ENCODE measurements around the gene TTC38.

The TTC38 gene

DNA sequence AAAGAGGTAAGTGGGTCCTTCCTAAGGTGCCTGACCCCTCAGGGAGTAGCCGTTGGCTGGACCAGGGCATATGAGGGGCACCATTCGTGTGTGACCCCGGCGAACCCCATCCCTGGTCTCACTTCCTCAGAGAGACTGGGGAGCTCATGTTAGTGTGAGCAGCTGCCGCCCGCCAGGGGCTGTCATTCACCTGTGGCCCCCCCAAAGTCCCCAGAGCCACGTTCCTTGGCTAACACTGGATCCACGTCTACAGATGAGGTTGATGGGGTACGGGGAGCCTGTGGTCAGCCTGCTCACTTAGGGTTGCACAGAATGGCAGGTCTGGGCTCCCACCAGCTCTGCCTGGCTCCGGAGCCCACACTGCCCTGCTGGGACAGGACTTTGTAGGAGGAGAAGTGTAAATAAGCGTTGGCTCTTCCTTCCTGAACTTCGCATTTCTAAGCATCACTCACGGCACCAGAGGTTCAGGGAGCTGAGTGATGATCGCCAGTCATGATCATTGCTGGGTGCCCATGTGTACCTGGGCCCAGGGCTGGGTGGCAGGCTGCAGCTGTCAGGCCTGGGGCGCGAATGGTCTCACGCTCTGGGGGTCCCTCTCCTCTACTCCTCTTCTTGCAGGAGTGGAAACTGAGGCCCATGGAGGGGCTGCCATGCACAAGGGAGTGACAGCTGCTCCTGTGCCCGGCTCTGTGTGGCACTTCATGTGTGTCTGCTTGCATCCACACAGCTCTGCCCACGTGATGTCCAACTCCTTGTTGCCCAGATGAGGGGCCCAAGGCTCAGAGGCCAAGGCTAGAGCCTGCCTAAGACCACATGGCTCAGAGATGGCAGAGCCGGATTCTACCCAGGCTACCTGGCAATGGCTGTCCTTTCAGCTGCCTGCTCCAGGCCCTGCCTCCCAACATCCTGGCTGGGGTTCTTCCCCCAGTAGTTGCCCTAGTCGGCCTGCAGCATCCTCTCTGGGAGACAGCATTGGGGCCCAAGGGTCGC, 11.1 kb downstream of the TTC38 start:
- no peak for DNase-seq

DNA sequence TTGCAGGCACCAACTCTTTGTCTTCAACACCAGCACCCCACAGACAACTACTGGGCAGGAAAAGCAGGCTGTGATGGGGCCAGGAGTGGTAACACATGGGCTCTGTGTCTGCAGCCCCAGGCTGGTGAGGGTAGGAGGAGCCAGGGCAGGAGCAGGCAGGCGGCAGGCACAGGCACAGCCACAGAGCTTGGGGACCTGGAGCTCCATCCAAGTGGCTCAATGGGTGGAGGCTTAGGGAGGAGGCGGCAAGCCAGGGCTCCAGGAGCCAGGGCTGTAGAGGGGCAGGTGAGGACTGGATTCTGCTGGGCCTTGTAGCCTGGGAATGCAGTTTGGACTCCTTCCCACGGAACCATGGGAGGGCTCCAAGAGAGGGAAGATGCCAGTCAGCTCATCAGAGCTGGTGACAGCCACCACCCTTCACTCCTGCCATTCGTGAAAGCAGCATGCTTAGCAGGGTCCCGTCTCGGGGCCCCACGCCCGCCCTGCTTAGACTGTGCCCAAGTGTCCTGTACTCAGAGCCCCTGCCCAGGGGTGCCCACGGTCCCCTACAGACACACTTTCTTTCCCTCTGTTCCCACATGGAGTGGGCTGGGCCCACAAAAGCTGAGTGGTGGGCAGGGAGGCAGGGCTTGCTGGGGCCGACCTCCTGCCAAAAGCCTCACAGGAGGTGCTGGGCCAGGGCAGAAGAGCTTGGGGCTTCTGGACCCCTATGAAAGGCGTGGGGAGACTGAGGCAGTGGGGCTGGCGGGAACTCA, 12.4 kb downstream of the TTC38 start:
- DNase-seq, result no peak

DNA sequence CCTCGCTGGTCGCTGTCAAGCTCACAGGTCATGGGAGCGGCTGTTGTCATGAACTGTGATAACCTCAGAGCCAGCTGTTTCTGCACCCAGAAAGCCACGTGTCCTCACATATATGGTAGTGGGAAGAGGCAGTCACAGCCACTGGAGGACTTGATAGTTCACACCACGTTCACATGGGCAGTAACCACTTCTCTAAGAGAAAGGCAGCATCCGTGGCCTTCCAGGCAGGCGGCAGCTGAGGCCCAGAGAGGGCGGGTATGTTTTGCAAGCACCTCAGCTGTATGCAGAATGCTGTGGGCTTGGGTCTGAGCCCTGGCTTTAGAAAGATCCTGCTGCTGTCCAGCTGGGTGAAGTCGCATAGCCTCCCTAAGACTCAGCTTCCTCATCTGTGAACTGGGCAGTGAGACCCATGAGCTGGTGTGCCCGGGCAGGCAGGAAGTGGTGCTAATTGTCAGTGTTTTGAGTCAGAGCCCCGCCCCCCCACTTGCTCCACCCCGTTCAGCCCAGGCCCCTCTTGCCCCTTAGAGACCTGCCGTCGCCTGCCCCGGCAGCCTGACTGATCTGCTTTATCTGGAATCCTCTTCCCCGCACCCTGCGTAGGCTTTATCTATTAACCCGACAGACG, 13.3 kb downstream of the TTC38 start:
- no peak for DNase-seq

DNA sequence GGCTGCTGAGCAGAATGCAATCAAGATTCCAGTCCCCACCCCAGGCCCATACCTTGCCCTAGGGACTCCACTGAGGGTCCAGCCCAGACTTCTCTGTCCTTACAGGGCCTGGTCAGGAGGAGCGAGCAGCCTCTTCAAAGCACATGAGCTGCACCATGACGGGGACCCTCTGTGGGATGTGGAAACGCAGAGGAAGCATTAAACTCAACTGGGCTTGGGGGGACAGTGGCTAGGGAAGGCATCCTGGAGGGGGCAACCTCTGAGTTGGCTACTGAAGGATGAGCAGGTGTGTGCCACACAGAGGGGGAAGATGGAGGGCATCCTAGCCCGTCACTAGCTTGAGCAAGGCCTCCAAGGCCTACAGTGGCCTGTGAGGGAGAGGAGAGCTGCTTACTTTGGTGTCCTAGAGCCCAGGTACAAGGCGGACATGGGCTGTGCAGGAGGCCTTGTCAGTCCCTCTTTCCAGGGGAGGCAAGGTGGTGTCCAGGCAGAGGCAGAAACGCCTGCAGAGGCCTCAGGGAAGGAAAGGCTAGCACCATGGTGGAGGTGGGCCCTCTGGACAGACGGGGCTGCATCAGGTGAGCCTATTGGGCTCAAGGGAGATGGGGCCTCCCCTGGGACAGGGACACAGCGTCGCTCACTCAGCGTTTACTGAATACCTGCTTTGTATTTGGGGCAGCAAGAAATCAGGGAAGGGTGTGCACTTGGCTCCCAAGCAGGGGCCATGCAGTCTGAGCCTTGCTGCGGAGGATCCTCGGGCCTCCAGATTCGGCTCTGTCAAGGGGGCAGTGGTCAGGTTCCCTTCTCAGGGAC, 14.3 kb downstream of the TTC38 start:
- DNase-seq, result no peak

DNA sequence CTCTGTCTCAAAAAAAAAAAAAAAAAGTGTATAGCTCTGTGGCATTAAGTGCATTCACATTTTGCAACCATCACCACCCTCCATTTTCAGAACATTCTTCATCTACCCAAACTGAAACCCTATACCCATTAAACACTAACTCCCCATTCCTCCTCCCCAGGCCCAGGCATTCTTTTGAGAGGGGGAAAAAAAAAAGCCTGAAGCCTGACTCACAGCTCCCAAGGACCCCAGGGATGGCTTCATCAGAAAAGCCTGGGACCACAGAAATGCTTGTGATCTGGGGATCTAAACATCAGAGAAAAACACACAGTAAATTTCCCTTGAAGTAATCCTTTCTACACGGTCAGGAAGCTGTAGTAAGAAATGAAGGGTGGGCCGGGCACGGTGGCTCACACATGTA, 18.2 kb downstream of the TTC38 start:
- DNase-seq, result no peak

DNA sequence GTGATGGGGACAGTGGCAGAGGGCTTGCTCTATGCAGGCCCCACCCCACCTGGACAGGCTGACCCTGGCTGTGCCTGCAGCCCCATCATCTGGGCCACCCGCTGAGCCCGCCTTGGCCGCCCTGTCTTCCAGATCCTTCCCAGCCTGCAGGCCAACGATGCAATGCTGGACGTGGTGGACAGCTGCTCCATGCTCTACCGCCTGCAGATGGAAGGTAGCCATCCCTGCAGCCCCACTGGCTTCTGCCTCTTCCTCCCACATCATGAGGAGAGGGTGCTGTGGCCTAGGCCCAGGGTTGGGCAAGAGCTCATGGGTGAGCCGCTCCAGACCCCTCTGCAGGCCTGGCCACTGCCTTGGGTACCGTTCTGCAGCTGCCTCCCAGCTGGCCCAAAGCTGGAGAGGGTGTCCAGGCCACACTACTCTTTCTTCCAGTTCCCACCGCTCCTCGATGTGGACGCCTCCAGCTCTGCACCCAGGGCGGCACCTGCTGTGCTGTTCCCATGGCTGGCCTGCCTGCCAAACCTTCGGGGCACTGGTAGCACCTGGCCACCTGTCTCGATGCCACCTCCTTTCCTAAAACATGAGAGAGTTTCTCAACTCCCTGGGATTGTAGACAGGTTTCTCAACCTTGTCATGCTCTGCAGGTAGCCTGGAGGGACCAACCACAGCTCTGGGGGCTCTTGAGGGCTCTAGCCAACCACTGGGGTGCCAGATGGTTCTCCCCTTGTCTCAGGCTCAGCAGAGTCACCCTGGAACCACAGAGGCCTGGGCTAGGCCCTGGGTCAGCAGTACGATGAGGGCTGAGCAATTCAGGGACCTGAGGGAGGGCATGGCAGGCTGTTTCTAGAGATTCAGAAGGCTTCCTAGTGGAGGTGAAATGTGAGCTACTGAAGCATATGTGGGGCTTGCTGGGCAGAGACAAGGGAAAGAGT, 19.4 kb downstream of the TTC38 start:
- no peak for DNase-seq

DNA sequence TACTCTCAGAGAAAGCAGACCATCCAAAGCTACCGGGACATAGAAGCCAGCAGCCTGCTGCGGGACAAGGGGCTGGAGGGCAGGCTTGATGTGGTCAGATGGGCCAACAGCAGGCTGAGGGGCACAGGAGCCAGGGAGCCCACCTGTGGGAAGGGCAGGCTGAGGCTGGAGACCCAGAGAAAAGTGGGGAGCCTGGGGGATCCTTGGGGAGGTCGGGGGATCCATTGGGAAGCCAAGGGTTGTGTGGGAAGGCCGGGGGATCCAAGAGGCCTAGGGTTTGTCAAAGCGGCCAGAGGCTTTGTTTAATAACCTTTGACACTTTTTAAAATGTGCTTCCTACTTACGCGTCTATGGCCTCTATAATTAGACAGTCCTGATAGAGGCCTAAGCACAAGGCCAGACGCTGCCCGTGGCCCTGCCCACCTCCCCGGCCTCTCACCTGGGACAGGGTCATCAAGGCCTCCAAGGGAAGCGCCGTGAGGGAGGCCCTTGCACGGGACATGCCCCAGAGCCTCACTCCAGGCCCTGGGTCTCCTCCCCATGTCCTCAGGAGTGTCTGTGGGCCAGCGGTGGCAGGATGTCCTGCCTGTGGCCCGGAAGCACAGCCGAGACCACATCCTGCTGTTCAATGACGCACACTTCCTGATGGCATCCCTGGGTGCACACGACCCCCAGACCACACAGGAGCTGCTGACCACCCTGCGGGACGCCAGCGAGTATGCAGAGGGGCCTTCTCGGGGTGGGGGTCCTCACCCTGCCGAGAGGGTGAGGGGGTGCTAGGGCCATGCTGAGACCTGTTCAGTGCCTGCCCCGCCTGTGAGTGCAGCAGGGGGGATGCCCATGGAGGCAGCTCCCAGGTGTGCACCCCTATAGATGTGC, 20.3 kb downstream of the TTC38 start:
- no peak for DNase-seq

DNA sequence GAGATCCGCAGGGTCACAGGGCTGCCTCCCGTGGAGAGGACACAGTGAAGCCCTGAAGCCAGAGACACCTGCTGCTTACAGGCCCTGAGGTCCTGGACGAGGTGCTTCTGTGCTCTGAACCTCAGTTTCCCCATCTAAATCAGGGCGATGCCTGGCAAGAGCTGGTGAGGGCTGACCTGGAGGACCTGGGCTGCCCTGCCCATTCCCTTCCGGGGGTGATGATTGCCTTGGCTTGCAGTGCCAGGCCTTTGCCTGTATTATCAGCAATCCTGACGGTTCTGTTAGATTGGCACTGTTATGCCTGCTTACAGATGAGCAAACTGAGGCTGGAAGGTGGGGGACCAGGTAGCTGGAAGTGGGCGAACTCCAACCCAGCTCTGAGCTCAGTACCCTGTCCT, 21.0 kb downstream of the TTC38 start:
- no peak for DNase-seq

DNA sequence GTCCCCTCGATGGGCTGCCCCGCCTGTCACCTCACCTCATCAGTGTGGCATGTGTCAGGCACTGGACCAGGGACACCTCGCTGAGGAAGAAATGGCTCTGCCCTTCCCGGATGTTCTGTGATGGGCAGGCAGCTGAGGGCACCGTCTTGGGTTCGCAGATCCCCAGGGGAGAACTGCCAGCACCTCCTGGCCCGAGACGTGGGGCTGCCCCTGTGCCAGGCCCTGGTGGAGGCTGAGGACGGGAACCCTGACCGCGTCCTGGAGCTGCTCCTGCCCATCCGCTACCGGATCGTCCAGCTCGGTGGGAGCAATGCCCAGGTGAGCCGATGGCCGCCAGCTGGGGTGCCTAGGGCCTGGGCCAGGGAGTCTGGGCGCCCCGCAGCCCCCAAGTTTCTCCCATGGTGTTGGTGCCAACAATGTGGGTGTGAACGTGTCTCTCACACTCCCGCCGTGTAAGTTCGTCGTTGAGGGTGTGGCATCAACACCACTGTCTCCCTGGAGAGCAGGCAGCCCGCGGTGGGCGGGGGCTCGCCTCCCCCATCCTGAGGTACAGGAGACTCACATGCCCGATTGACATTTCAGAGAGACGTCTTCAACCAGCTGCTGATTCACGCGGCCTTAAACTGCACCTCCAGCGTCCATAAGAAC, 21.6 kb downstream of the TTC38 start:
- no peak for DNase-seq

DNA sequence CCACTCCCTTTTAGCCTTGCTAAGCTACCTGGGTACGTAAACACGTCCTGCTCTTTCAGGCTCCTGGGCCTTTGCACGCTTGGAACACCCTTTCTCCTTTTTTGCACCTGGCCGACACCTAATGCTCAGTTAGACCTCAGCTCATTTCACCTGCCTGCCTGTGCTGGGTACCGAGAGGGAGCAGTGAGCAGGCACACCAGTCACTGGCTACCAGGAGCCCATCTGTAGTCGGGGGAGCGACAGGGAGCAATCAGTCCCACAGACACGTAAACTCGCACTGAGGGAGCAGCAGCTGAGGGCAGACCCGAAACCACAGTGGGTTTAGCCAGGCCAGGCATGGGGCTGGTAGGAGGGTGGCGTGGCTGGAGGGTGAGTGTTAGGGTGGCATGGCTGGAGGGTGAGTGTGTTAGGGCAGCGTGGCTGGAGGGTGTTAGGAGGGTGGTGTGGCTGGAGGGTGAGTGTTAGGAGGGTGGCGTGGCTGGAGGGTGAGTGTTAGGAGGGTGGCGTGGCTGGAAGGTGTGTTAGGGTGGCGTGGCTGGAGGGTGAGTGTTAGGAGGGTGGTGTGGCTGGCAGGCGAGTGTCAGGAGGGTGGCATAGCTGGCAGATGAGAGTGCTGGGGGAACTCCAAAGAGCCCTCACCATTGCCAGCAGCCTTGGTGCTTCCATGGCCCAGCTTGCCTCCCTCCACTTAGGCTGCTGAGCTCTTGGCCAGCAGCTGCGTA, 22.5 kb downstream of the TTC38 start:
- no peak for DNase-seq

DNA sequence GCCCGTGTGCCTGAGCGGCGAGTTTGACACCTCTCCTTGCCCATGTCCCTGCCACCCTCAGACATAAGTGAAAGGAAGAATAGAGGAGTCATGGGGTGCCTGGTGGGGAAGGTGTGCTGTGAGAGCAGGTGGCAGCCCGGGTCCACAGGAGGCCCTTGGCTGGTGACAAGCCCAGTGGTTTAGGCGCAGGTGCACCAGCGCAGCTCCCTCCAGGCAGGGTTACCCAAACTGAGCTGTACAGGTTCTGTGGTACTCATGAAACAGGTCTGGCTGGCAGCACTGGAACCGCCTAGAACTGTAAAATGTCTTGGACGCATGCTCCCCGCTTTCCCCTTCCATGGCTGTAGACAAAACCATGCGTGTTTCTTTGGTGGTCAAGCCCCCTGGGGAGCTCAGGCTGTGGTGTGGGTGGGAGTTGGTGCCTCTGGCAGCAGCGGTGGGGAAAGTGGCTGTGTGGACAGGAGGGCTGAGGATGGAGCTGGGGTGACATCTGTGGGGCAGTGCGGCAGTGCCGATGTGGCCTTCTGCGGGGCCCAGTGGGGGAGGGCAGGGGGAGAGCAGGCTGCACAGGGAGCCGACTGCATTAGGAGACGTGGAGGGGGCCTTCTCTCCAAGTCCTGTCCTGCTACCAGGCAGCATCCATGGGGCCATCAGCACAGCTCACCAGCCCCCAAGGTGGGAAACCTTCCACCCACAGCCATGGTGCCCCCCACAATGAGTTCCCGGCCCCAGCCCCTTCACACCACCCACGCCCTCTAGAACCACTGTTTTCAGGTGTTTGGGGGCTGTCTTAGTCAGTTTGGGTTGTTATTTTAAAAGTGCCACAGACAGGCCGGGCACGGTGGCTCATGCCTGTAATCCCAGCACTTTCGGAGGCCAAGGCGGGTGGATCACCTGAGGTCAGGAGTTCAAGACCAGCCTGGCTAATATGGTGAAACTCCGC, 23.3 kb downstream of the TTC38 start:
- no peak for DNase-seq

DNA sequence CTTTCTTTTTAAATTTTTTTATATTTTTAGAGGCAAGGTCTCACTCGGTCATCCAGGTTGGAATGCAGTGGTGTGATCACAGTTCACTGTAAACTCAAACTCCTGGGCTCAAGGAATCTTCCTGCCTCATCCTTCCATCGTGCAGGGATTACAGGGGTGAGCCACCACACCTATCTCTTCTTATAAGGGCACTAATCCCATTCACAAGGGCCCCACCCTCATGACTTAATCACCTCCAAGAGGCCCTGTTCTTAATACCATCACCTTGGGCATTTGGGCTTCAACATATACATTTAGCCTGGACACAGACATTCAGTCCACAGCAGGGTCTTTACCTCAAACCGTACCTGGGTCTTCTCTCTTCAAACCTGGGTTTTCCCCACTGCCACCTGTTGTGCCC, 24.4 kb downstream of the TTC38 start:
- no peak for DNase-seq

DNA sequence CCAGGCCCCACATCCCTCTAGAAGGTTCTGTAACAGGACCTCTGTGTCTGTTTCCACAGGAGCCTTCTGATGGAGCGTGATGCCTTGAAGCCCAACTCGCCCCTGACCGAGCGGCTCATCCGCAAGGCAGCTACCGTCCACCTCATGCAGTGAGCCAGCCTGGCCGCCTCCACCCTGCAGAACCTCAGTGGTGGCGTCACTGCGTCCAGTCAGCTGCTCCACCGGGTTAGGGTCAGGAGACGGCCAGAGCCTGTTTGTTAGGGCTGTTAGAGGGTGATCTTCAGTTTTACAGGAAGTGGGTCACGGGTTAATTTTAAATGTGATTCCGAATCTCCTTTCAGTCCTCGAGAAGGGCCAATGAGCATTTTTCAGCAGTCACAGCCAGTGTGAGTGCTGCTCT, 24.9 kb downstream of the TTC38 start:
- no peak for DNase-seq

DNA sequence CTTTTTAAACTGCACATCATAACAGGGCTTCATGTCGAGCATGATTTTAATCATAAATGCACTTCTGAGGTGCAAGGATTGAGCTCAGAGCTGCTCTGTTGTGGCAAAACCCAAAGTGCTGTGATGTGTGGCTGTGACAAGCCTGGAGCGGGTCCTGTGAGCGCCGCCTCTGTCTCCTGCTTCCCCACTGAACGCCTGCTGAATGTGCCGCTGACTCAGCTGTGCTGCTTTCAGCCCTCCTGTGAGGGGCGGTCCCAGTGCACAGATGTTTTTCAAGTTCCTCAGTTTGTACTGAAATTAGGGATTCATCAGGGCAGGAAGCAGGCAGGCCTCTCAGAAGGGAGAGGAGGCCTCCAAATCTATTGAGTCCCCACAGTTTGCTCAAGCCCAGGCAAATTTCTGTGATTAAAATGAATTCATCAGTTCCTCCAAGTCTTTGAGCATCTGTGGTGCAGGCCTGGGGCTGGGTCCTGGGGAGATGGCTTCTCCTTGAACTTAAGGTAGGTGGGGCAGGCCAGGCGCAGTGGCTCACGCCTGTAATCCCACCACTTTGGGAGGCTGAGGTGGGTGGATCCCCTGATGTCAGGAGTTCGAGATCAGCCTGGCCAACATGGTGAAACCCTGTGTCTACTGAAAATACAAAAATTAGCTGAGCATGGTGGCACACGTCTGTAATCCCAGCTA, 25.9 kb downstream of the TTC38 start:
- no peak for DNase-seq

DNA sequence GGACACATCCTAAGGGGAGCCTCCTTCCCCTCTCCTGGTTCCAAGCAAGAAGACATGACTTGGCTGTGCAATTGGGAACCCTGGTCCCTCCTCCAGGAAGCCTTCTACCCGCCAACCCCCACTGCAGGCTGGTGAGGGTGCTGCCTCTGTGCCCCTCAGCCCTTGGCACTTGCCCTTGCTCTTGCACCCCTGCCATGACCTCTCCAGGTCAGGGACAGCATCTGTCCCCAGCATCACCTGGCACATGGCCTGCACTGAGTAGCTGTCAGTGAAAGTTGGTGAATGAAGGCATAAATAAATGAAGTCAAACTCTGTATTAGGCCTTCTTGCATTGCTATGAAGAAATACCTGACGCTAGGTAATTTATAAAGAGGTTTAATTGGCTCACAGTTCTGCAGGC, 27.0 kb downstream of the TTC38 start:
- DNase-seq, result no peak

DNA sequence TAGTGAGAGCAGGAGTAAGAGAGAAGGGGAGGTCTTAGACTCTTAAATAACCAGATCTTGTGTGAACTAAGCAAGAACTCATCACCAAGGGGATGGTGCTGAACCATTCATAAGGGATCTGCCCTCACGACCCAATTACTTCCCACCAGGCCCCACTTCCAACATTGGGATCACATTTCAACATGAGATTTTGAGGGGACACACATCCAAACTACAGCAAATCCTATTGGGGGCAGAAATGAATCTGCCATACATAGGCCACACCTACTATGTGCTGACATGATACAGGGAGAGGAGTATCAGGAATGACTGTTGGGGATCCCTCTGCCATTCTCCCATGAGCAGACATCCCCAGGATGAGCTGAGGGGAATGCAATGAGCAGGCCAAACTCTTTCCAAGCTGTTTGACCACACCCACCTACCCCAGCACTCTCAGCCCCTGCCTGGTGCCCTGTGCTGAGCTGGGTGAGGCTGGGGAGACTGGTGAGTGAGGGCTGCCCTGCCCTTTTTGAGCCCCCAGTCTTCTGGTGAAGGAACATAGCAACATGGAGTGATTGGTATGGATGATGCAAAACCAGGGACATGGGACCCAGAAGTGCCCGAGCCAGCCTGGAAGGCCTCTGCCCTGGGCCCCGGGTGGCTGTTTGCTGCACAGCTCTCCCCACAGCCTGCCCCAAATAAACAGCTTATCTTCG, 27.6 kb downstream of the TTC38 start:
- no peak for DNase-seq
